HG03175 (cell line): ENCODE data around the gene CD27.
A peak's percentile ranks its signal among the peaks of the same experiment; 100 is the strongest.
"Not testable (repeated sequence)": the region's sequence is repeated elsewhere in the genome, so short reads cannot be mapped to it uniquely, and the experiment has no call there.

ENCODE experiments used
- ATAC-seq: cut with Tn5 transposase; IDR thresholded peaks from one replicate; pipeline ENCODE4 v1.9.1; 2021; ENCODE audit warnings: mild to moderate bottlenecking, moderate library complexity; ENCODE audit not compliant: unreplicated experiment

The CD27 gene

DNA sequence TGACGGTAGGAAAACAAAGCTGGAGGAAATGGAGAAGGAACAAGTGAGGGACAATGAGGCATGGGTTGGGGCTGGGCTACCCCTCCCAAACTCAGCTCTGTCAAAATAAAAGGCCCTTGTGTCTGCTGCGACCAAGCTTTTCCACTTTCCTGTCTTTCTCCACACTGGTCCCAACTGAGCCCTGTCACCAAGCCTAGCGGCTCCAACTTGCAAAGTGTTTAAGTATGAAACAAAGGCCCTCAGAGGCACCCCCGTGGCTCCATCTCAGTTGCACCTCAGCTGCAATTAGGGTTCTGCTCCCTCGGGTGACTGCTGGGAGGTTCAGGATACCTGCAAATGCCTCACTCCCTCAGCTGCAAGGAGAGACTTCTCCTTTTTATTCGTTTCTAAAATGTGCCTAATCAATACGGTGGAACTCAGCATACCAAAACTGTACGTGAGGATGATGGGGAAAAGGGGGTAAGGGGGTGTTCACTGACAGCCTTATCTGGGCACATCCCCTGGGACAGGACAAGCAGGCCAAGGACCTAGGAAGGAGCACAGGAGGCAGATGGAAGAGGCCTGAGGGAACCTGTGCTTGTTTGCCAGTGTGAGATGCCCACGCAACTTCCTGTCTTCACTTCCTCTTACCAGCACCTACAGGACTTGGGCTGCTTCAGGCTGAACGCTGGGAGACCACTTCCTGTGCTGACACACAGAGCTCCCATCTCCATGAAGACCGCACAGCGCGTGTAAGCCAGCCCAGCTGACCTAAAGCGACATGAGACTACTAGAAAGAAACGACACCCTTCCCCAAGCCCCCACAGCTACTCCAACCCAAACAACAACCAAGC is 16.9 kb downstream of the CD27 start:
- peak; percentile 85 for ATAC-seq

DNA sequence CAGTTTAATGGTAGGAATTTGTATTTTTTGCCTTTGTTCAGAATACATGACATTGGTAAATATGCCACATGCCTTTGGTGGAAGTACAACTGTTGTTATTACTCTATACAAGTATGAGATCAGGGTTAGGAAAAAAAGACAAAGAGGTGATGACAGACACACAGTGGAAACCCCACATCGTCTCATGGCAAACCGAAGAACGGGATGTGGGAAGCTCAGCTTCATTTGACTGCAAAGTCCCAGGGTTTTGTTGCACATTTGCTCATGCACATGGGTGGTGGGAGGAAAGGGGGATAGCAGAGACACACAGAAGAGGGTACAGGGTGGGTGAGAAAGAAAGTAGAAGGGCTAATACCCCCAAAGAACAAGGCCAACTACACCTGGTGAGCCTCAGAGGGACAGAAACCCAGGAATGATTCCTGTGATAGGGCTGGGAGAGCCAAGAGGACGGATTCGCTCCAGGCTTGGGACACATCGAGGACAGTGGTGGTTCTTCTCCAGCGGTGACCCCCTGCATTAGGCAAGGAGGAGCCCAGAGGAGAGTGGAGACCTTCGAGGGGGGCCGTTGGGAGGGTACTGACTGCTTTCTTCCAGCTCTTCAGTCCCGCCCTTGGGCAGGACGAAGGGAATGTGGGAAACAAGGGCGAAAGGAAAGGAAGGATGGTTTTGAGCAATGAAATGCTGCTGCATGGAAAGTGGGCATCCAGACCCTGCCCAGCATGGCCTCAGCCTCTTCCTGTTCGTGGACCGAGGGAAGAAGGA is 17.7 kb downstream of the CD27 start:
- peak; percentile 12 for ATAC-seq

DNA sequence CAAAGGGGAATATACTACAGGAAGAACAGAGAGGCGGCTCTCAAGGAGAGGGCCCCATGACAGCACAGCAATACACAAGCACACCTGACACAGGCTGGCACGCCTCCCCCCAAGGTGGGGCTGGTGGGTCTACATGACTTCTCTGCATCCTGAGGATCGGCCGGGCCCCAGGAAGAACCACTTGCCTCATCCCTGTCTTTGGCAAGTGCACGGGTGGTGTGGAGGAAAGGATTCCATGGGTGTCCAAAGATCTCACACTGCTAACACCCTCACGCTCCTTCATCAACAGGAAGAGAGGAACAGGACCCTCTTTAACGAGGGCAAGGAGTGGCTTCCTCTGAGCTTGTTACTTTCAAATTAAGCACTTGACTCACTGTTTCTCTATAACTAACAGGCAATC is 18.5 kb downstream of the CD27 start:
- no peak for ATAC-seq

DNA sequence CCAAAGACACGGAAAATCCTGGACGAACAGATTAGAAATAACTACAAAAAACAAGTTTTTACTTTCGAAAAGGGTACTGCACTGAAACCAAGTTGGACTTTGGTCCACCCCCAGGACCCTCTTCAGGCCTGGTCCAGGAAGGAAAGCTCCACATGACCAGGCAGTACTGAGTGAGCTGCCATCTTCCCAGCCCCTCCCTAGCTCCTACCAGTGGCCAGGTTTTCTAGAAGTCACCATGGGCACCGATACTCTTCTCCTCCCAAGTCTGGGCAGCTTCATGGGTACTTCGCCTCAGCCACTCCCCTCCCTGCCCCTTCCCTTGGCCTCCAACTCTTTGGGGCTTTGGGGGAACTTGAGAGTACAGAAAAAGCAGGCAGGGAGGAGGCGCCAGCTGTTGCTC is 19.1 kb downstream of the CD27 start:
- no peak for ATAC-seq

DNA sequence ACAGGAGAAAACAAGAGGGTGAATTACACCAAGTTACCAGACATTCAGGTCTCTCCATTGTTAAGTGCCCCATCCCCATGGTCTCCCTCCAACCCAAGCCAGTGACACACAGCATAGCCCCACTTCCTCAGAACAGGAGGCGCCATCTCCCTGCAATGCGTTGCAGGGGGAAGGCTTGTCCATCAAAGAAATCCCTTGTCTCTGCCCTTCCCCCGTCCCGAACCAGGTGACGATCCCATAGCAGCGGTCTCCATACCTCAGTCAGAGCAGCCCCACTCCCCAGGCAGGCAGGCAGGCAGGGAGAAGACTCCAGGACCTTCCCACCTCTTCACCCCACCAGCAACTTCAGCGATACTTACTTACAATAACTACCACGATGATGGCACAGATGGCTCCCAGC is 19.8 kb downstream of the CD27 start:
- ATAC-seq = no peak

- ATAC-seq = no peak
Measured at GRCh38 chr12:6465467-6466183, 20.9 kb downstream of the CD27 start.

DNA sequence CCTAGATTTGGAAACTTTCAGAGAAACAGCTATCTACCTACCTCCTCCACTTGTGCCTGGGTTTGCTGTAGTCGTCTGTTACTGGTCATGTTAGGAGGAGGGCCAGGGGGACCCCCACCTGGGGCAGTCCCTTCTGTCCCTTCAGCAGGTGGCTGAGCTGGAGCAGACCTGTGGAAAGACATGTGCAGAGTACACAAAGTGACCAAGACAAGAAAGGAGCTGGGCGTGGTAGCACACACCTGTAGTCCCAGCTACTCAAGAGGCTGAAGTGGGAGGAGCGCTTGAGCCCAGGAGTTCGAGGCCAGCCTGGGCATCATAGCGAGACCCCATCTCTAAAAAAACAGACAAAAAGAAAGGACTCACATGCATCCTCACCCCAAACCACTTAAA is 21.4 kb downstream of the CD27 start:
- ATAC-seq = no peak

DNA sequence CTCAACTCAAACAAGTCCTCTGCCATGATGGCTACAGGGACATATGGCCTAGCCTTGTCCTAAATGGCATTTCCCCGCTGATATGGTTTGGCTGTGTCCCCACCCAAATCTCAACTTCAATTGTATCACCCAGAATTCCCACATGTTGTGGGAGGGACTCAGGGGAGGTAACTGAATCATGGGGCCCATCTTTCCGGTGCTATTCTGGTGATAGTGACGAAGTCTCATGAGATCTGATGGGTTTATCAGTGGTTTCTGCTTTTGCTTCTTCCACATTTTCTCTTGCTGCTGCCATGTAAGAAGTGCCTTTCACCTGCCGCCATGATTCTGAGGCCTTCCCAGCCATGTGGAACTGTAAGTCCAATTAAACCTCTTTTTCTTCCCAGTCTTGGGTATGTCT is 22.0 kb downstream of the CD27 start:
- not testable (repeated sequence) for ATAC-seq

GRCh38 chr12:6467571-6468282 is 23.0 kb downstream of the CD27 start:
- not testable (repeated sequence) for ATAC-seq

GRCh38 chr12:6468283-6468575 is 23.5 kb downstream of the CD27 start:
- no peak for ATAC-seq

DNA sequence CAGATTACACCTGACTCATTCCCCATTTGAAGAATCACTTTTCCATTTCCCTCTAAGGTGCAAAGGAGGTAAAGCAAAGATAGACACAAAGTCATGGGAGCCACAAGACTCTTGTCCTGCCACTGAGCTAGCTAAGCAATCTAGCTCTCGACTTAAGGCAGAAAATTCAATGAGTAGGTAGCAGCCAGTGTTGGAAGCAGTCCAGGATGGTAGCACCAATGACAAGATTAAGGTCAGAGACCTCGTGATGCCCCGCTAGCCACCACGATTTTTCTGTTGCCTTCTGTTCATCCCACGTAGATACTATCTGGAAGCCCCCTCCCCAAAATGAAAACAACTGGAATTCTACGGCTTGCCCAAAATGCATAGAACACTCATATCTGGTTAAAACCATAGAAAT is 24.3 kb downstream of the CD27 start:
- ATAC-seq = no peak

- no peak for ATAC-seq
Measured at GRCh38 chr12:6469609-6470374, 25.0 kb downstream of the CD27 start.

DNA sequence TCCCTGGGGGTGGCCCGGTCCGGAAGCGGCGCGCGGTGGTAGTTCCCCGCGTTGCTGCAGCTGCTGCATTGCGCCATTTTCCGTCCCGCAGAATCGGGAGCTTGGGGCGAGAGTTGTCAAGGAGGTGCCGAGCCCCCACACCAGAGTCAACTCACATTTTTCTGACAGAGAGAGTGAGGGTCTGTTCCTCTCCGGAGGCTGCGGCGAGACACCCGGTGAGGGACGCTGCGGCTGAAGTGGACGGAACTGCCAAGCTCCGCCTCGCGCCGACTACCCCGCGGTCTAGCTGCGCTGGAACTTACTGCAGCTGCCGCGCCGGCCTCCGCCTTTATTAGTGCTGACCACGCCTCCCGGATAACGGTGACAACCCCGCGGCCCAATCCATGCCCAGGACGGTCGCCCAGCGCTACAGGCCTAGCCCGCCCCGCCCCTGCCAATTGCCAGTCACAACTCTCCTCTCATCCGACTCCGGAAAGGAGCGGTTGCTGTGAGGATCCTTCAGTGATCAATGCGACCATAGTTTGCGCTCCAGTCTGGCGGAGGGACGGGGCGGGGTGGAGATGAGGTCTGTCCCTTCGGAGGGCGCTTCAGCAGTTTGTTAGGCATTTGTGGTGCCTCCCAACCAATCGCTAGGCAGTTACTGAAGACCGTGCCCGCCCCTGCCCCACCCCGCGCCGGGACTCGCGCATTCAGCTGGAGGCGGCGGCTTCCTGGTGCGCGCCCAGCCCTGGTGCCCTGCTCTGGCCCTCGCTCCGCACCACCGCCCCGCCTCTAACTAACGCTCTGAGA is 25.8 kb downstream of the CD27 start, which contains the start of gene VAMP1:
VAMP1 (minus strand) TSS at position 303 of the 789 bp plus-strand sequence; CDS start at position 157, 146 bp downstream.
- peak; percentile 91 for ATAC-seq

DNA sequence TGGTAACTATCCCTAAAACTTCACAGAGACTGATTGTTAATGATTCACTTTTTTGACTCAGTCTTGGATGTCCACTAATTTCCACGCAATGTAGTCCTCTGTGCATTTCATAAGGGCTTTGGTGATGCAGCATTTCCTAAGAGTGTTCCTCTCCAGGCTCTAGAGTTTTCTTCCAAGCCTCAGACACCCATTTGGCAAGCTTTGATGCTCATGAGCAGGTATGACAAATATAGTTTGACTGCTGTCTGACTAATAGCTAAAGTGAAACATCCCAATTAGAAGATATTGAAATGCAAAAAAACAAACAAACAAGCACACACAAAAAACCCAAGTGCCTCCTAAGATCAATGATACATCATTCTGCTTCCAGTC is 27.2 kb downstream of the CD27 start:
- no peak for ATAC-seq

GRCh38 chr12:6472491-6472890 is 27.7 kb downstream of the CD27 start:
- ATAC-seq = no peak

DNA sequence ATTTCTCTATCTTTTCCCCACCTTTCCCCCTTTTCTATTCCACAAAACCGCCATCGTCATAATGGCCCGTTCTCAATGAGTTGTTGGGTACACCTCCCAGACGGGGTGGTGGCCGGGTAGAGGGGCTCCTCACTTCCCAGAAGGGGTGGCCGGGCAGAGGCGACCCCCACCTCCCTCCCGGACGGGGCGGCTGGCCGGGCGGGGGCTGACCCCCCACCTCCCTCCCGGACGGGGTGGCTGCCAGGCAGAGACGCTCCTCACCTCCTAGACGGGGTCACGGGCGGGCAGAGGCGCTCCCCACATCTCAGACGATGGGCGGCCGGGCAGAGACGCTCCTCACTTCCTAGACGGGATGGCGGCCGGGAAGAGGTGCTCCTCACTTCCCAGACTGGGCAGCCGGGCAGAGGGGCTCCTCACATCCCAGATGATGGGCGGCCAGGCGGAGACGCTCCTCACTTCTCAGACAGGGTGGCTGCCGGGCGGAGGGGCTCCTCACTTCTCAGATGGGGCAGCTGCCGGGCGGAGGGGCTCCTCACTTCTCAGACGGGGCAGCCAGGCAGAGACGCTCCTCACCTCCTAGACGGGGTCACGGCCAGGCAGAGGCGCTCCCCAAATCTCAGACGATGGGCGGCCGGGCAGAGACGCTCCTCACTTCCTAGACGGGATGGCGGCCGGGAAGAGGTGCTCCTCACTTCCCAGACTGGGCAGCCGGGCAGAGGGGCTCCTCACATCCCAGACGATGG is 30.6 kb downstream of the CD27 start:
- ATAC-seq = not testable (repeated sequence)

GRCh38 chr12:6476489-6476888 is 31.7 kb downstream of the CD27 start:
- no peak for ATAC-seq

- not testable (repeated sequence) for ATAC-seq
Measured at GRCh38 chr12:6477601-6478377, 33.0 kb downstream of the CD27 start.
